GM19452 (cell line): ENCODE measurements around the gene CCL13.

Experiments used
- ATAC-seq: cut with Tn5 transposase; IDR thresholded peaks from one replicate; pipeline ENCODE4 v1.9.1; 2021; ENCODE audit not compliant: unreplicated experiment

The CCL13 gene

GRCh38 chr17:34383216-34383615 lies 26.9 kb downstream of the CCL13 start:
- no peak for ATAC-seq

- ATAC-seq = no peak
Measured at GRCh38 chr17:34384271-34384670, 28.0 kb downstream of the CCL13 start.

- ATAC-seq = no peak
Measured at GRCh38 chr17:34384822-34385605, 28.7 kb downstream of the CCL13 start.

GRCh38 chr17:34386343-34386696 lies 30.0 kb downstream of the CCL13 start:
- no peak for ATAC-seq

- no peak for ATAC-seq
Measured at GRCh38 chr17:34386697-34387550, 30.6 kb downstream of the CCL13 start.

- no peak for ATAC-seq
Measured at GRCh38 chr17:34387566-34387965, 31.3 kb downstream of the CCL13 start.

GRCh38 chr17:34389126-34389750 lies 33.0 kb downstream of the CCL13 start:
- no peak for ATAC-seq

- no peak for ATAC-seq
Measured at GRCh38 chr17:34390649-34391048, 34.4 kb downstream of the CCL13 start.

- ATAC-seq = no peak
Measured at GRCh38 chr17:34391241-34391640, 35.0 kb downstream of the CCL13 start.

- no peak for ATAC-seq
Measured at GRCh38 chr17:34393401-34393800, 37.1 kb downstream of the CCL13 start.

- no peak for ATAC-seq
Measured at GRCh38 chr17:34397265-34397664, 41.0 kb downstream of the CCL13 start.

GRCh38 chr17:34398990-34399389 lies 42.7 kb downstream of the CCL13 start:
- ATAC-seq = no peak

GRCh38 chr17:34399725-34400124 lies 43.4 kb downstream of the CCL13 start:
- ATAC-seq = no peak

GRCh38 chr17:34400301-34400931 lies 44.1 kb downstream of the CCL13 start:
- ATAC-seq = no peak

GRCh38 chr17:34401165-34401564 lies 44.9 kb downstream of the CCL13 start:
- ATAC-seq = no peak

GRCh38 chr17:34403006-34403405 lies 46.7 kb downstream of the CCL13 start:
- no peak for ATAC-seq

- no peak for ATAC-seq
Measured at GRCh38 chr17:34406226-34406625, 49.9 kb downstream of the CCL13 start.
